ENCODE results near the gene PWP1.

DNA sequence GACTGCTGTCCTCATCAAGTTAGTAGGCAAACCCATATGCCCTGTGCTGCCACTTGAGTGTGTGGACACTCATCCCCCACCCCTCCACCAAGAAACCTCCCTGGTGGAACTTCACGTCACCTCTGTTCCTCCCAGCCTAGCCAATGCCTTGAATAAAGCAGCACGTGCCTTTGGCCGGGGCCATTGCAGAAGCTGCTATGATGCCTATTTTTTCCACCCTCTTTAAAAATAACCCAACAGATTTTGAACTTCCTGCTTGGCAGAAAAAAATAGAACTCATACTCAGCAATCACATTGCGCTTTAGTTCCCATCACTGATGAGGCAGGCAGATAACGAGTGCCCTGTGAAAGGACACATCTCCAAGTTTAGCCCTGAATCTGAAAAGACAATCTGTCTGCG lies 23.1 kb upstream of the PWP1 start:
- TF ChIP-seq EZH2 (optimal IDR thresholded peaks at IDR 0.05; ENCODE audit: low read depth, low read length) (no peak), CTCF (IDR thresholded peaks at IDR 0.05; ENCODE audit: low read length) (no peak), EZH2phosphoT487 (IDR thresholded peaks at IDR 0.05; ENCODE audit: low read length) (no peak)

Measured in MM.1S (cell line).